ENCODE measurements around the gene HOOK1.

DNA sequence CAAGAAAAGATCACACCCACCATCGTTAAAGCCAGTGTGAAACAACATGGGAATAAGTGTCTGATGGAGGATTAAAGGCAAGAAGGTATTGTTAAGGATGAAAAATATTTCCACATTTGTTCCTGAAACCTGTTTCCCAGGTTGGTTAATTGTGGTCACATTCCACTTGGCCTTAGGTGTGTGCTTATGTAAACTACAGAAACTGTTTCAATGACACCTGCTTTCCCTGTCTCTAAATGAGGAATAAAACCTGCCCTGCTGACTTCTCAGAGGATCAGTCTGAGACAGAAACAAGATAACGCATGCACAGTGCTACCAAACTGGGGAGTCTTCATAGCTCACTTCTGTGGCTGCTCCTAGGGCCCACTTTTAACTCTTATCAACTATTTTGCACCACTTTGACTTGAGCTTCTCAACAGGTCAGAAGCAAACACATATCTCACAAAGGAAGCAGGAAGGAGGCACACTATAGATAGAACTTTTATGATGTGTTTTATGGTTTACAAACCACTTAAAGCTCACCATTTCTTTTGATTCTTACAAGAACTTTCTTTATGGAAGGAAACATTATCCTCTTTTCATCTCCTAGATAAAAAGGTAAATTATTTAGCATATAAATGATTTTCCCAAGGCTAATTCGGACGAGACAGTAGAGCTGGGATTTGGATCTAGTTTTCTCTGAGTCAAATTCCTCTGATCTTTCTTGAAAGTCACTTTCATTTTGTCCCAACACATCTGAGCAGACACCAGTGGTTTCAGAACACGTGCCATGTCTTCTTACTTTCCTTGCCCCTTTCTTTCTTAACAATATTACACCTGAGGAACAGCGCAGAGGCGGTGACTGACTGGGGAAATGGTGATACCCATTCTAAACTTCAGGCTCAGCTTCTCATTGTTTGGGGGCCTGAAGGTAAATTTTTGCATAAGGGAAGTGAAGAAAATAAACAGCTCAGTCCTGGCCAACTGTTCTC lies 78.4 kb downstream of the HOOK1 start:
- TF ChIP-seq, protein P1, sequence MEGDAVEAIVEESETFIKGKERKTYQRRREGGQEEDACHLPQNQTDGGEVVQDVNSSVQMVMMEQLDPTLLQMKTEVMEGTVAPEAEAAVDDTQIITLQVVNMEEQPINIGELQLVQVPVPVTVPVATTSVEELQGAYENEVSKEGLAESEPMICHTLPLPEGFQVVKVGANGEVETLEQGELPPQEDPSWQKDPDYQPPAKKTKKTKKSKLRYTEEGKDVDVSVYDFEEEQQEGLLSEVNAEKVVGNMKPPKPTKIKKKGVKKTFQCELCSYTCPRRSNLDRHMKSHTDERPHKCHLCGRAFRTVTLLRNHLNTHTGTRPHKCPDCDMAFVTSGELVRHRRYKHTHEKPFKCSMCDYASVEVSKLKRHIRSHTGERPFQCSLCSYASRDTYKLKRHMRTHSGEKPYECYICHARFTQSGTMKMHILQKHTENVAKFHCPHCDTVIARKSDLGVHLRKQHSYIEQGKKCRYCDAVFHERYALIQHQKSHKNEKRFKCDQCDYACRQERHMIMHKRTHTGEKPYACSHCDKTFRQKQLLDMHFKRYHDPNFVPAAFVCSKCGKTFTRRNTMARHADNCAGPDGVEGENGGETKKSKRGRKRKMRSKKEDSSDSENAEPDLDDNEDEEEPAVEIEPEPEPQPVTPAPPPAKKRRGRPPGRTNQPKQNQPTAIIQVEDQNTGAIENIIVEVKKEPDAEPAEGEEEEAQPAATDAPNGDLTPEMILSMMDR (IDR thresholded peaks at IDR 0.05; ENCODE audit: low read length) = no peak
- TF ChIP-seq EZH2 (optimal IDR thresholded peaks at IDR 0.05; ENCODE audit: low read depth, low read length) = no peak
